ENCODE data around the gene GBX2. TPM values are rescaled to one million over a fixed set of nuclear protein-coding genes. Genes with fewer than 3 reads are reported as not detected.

GBX2 gene
- total and polyA plus RNA-seq, 2 of the 8 experiments (the other 6 are each of a cell fraction or from before 2014, with no cell fraction given) = 0.38 to 0.89 TPM

GRCh38 chr2:236122236-236122635 is 46.0 kb downstream of the GBX2 start:
- no peak overlapping the region for H4K8ac ChIP-seq (ENCODE audit: extremely low read depth, insufficient read depth, low read length)
- H3K18ac ChIP-seq (ENCODE audit: extremely low read depth, low read length) = no peak overlapping the region
- 89% methylated on average over 3 of the region's 3 CpGs; no CpG with 5 or more reads in 1 of the 2 experiments for WGBS, 2 experiments (ENCODE audit: extremely low coverage in 1 of 2, insufficient coverage in 1 of 2, insufficient read length in 1 of 2, insufficient replicate concordance in 2 of 2, low coverage in 1 of 2, low lambda C conversion rate in 2 of 2, missing lambda C conversion rate in 1 of 2)
- H3K14ac ChIP-seq (ENCODE audit: insufficient read length) = no peak overlapping the region
- no peaks in the 10 kb centered on the region; the same call in 1 of the 2 replicates for H3K79me1 ChIP-seq (ENCODE audit: low read depth, low read length)
- H4K91ac ChIP-seq (replicated peaks; ENCODE audit: insufficient read length, low read length) = no peak overlapping the region
- H3K4ac ChIP-seq (replicated peaks; ENCODE audit: insufficient read length, low read depth, low read length) = no peak overlapping the region
- FAIRE-seq (no peak), DNase-seq (ENCODE audit: low read depth in 1 of 2, low spot score in 2 of 2) (no peak)
- peaks cover 0 to 10% (median 4%) of the 10 kb centered on the region in 4 experiments; a peak in 6 of 7 replicates for H3K27me3 ChIP-seq (replicated peaks in 1 of 4; ENCODE audit: control insufficient read depth in 3 of 4, extremely low read depth in 1 of 4, insufficient read depth in 3 of 4, low read length in 3 of 4)
- H2BK20ac ChIP-seq (ENCODE audit: low read length) = no peak overlapping the region
- no peak overlapping the region for H2AFZ ChIP-seq (ENCODE audit: low read length)
- H3K79me2 ChIP-seq (ENCODE audit: control insufficient read depth in 1 of 2, insufficient read depth in 2 of 2, low read length in 2 of 2) = no peaks in the 10 kb centered on the region
- no peak overlapping the region for H3K4me3 ChIP-seq (ENCODE audit: extremely low read depth in 1 of 4, insufficient read depth in 2 of 4, low read depth in 3 of 4, low read length in 4 of 4)
- no peaks in the 10 kb centered on the region; a peak in 1 of 8 replicates for H3K36me3 ChIP-seq (ENCODE audit: control insufficient read depth in 2 of 4, insufficient read depth in 4 of 4, low read length in 3 of 4)
- H2BK120ac ChIP-seq (replicated peaks; ENCODE audit: low read depth, low read length) = no peak overlapping the region
- no peak overlapping the region for H3K4me2 ChIP-seq (ENCODE audit: insufficient read depth in 1 of 2, low read depth in 2 of 2, low read length in 2 of 2)
- H2AK5ac ChIP-seq (ENCODE audit: low read depth, low read length) = no peak overlapping the region
- H2BK15ac ChIP-seq (ENCODE audit: low read length) = no peak overlapping the region
- no peak overlapping the region for H4K5ac ChIP-seq (ENCODE audit: insufficient read length, low read depth, low read length)
- H3K4me1 ChIP-seq (replicated peaks in 1 of 4; ENCODE audit: control insufficient read depth in 3 of 4, insufficient read depth in 4 of 4, low read length in 3 of 4) = peaks cover 0 to 12% (median 6%) of the 10 kb centered on the region in 4 experiments; a peak in 6 of 7 replicates
- no peaks in the 10 kb centered on the region for H3K9me3 ChIP-seq (ENCODE audit: insufficient read depth in 2 of 2, low read depth in 1 of 2, low read length in 1 of 2)
- no peak overlapping the region for H3K27ac ChIP-seq (ENCODE audit: low read depth, low read length)
- ChIA-PET POLR2A (ENCODE audit: partially characterized antibody) (no interaction called here), CTCF (ENCODE audit: partially characterized antibody) (interaction anchor here (1.6 kb wide), 1 partner anchor 55 kb away, joined by 4 read pairs; no protein-coding TSS in a partner anchor)
- TF ChIP-seq RFX5 (IDR thresholded peaks at IDR 0.05; ENCODE audit: borderline replicate concordance, low read depth, low read length) (no peak), CBX5 (IDR thresholded peaks at IDR 0.05; ENCODE audit: low read depth, low read length) (no peak), SRF (IDR thresholded peaks at IDR 0.05; ENCODE audit: low read depth, low read length) (no peak)
- H3K23ac ChIP-seq (ENCODE audit: insufficient read length) = no peak overlapping the region
- H2BK12ac ChIP-seq (ENCODE audit: low read depth, low read length) = no peak overlapping the region
- no peaks in the 10 kb centered on the region for H3K23me2 ChIP-seq (ENCODE audit: low read depth, low read length)
- no peak overlapping the region for H2BK5ac ChIP-seq (ENCODE audit: low read depth, low read length)
- peaks cover 7 to 10% of the 10 kb centered on the region in 2 experiments for H4K20me1 ChIP-seq (replicated peaks in 1 of 2; ENCODE audit: control insufficient read depth in 1 of 2, insufficient read depth in 2 of 2, low read length in 2 of 2)
- no peak overlapping the region for H3K56ac ChIP-seq (replicated peaks; ENCODE audit: insufficient read length, low read depth, low read length)
- H3K9ac ChIP-seq (replicated peaks in 1 of 4; ENCODE audit: extremely low read depth in 1 of 4, low read depth in 3 of 4, low read length in 3 of 4) = no peak overlapping the region

Measured in H1 (cell line).